Hematopoietic multipotent progenitor cell treated with erythropoietin and hydrocortisone succinate and interleukin-3 and kit ligand, for 15 days (in vitro differentiated cells): ENCODE measurements around the gene OLIG3.

Experiments
- DNase-seq: peaks from one replicate; pipeline ENCODE4 v3.0.0-alpha.2; 2015; ENCODE audit warnings: low spot score

The OLIG3 gene

GRCh38 chr6:137494281-137494987 is at the start of gene OLIG3:
TSS of gene OLIG3 (minus strand) at chr6:137494394. CDS start at chr6:137494170, 224 bp downstream.
- DNase-seq: no peak

GRCh38 chr6:137543114-137543513 is 48.9 kb upstream of the OLIG3 start:
- no peak for DNase-seq

- no peak for DNase-seq
These were observed 48.5 kb upstream of the OLIG3 start for GRCh38 chr6:137542713-137543112.

- no peak for DNase-seq
These were observed 47.4 kb upstream of the OLIG3 start for GRCh38 chr6:137541534-137542063.

- no peak for DNase-seq
These were observed 42.0 kb upstream of the OLIG3 start for GRCh38 chr6:137536104-137536773.

GRCh38 chr6:137531376-137532092 is 37.3 kb upstream of the OLIG3 start:
- DNase-seq: no peak

- no peak for DNase-seq
These were observed 36.2 kb upstream of the OLIG3 start for GRCh38 chr6:137530404-137530803.

- no peak for DNase-seq
These were observed 28.6 kb upstream of the OLIG3 start for GRCh38 chr6:137522831-137523230.

- DNase-seq: no peak
These were observed 28.1 kb upstream of the OLIG3 start for GRCh38 chr6:137522198-137522798.

- no peak for DNase-seq
These were observed 26.3 kb upstream of the OLIG3 start for GRCh38 chr6:137520520-137520919.

GRCh38 chr6:137519629-137520176 is 25.5 kb upstream of the OLIG3 start:
- DNase-seq: no peak

- no peak for DNase-seq
These were observed 24.3 kb upstream of the OLIG3 start for GRCh38 chr6:137518386-137518983.

- DNase-seq: no peak
These were observed 20.2 kb upstream of the OLIG3 start for GRCh38 chr6:137514418-137514817.

- DNase-seq: no peak
These were observed 18.8 kb upstream of the OLIG3 start for GRCh38 chr6:137512757-137513605.

- no peak for DNase-seq
These were observed 16.7 kb upstream of the OLIG3 start for GRCh38 chr6:137510923-137511322.

GRCh38 chr6:137498481-137499190 is 4.4 kb upstream of the OLIG3 start:
- no peak for DNase-seq

GRCh38 chr6:137497721-137498463 is 3.7 kb upstream of the OLIG3 start:
- DNase-seq: no peak

- DNase-seq: no peak
These were observed 2.9 kb upstream of the OLIG3 start for GRCh38 chr6:137496909-137497720.
